NCI-H1105 (cell line): ENCODE data around the gene FAM118A.
A peak's percentile ranks its signal among the peaks of the same experiment; 100 is the strongest.
"Not testable (repeated sequence)": the region's sequence is repeated elsewhere in the genome, so short reads cannot be mapped to it uniquely, and the experiment has no call there.

Experiments
- DNase-seq: peaks from one replicate; lab custom pipeline; 2025; lab: John Stamatoyannopoulos, UW

FAM118A gene

DNA sequence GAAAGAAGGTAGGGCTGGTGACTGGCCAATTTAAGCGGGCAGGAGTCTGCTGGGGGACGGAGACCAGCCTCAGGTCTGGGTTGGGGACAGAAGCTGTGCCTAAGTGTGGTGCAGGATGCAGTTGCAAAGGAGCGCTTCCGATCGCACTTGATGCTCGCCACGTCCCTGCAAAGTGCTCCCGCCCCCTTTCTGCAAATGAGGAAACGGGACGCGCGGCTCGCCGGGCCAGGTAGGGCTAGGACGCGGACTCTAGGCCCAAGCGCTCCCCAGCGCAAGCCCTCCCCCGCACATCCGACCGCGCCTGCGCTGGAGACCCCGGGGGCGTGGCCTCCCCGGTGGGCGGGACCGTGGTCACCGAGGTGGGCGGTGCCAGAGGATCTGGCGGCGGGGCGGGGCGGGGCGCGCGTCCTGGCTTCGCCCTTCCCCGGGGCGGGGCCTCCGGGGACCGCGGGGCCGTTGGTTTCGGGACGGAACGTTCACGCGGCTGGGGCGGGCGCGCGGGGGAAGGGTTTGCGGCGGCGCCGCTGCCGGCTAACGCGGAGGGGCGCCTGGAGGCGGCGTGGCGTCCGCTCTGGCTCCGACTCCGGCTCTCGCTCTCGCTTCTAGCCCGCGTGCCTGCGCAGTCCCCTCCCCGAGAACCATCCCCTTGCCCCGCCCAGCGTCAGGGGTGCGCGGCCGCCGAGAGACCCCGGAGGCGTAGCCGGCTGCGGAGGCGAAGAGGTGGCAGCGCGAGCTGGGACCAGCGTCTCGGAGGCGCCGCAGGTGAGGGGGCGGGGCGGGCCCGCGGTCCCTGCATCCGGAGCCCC, at the start of gene FAM118A:
Gene FAM118A (plus strand): TSS at position 513 of the 806 bp plus-strand sequence. CDS start 12,446 bp downstream, outside the sequence.
- DNase-seq, result peak; percentile 82

DNA sequence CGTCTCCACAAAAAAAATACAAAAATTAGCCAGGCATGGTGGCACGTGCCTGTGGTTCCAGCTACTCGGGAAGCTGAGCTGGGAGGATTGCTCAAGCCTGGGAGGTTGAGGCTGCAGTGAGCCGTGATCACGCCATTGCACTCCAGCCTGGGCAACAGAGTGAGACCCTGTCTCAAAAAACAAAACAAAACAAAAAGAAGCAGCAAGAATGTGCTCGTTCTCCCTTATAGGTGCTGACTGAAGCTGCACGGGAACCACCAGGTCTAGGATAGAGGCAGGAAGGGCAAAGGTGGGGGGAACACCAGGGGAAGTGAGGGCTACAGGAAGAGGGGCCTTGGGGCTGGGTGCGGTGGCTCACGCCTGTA, 49.4 kb upstream of the FAM118A start:
- not testable (repeated sequence) for DNase-seq

DNA sequence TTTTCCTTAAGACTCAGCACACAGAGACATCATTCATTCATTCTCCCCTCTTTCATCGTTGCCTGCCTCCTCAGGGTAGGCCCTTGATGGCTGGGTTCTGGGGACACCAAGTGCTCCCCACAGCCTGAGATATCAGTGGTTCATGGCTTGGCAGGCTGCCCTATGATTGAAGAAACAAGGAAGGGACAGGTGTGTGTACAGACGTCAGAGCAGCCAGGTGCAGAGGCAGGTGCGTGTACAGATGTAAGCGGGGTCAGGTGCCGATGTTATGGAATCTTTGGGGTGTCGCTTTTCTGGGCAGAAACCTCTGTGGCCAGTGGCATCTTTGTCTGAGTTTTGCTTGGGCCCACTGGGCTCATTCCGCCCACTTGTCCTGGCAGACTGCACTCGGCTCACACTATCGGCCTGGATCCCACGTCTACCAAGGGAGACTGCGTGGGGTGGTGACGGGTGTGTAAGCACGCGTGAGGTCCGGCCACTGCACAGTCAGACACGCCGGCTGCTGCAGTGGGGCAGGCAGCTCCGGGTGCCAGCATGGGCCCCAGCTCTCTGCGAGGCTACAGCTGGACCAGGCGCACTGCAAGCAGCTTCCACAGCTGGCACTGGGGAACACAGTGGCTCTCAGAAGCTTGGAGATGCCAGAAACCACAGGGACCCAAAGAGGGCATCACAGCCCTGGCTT, 48.2 kb upstream of the FAM118A start:
- DNase-seq, result peak; percentile 14

DNA sequence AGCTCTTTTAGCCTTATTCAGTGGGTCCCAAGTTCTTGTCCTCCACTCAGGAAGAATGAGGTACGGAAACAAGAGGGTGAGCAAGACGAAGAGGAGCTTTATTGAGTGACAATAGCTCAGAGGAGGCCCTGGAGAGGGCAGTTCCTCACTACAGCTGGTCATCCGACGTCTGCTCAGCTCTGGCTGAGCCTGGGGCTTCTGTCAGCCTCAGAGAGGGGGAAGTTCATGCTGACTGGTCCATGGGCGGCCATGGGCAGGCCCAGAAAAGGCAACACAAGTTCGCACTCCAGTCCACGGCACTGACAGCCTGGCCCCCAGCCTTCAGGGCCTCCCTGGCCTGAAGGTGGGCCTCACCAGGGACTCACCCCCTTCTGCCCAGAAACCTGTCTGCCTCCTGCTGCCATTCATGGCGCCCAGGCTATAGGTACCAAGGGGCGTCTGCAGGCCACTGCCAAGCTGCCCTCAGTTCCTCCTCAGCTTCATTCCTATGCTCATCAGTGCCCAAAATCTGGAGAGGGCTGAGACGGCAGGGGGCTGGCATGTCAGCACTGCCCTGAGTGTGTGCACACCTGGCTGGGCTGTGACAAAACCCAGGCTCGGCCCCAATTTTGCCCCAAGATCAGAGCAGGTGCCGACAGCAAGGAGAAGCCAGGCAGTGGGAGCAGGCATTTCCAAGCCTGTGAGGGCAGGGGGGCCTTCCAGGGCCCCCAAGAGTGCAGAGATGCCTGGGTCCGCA, 47.4 kb upstream of the FAM118A start:
- DNase-seq, result no peak

DNA sequence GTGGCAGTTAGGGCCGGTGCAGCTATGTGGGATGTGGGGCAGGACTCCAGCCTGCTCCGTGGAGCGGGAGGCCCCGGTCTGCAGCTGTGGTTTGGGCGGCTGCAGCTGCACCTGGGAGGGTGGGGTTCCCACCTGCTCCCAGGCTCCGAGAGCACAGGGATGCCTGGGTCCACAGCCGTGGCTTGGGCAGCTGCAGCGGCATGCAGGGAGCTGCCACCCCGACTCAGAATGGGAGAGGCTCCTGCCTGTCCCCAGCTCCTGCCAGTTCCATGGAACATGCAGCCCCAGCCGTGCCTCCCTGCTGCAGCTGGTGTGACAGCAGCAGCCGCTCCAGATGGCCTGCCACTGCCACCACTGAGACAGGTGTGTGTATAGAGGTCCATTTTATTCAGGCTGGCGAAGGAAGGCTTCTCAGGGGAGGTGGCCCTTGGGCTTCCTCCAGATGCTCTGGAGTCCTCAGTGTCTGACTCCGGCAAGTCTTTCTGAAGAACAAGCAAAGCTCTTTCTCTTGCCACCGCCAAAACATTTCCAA, 46.7 kb upstream of the FAM118A start:
- DNase-seq, result no peak

DNA sequence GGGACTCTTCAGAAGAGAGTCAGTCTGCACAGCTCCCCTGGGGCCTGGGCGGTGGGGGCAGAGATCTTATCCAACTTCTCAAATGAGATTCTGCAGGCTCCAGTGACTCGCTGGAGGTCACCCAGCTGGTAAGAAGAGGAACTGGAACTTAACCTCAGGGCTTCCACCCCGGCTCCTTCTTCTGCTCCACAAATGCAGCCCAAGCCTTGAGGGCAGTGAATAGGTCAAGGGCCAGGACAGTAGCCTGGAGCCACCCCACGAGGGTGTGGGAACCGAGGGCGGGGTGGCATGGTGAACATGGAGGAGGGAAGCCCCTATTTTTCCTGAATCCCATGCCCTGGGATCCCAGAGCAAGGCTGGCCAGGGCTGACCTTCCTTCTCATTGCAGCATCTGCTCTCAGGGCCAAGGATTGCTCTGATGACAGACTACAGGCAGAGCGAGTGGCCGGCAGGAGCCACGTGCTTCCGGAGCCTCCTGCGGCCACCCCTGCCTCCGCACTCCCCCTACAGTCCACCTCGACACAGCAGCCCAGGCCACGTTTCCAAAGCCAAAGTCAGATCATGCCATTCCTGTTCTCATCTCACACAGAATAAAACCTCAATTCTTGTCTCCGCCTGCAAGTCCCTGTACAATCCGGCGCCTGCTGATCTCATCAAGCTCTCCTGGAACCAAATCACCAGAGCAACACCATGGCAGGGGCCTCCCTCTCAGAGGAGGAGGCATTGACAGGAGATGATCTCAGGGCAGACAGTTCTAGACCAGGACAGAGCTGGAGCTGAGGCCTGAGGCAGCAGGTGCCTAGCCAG, 46.1 kb upstream of the FAM118A start:
- DNase-seq, result no peak

DNA sequence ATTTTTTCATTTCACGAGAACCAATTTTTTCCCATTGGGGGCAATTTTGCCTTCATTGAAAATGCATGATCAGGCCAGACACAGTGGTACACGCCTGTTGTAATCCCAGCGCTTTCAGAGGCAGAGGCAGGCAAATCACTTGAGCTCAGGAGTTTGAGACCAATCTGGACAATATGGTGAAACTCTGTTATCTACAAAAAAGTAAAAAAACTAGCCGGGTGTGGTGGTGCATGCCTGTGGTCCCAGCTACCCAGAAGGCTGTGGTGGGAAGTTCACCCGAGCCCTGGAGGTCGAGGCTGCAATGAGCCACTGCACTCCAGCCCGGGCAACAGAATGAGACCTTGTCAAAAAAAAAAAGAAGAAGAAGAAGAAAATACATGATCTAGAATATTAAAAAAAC, 44.2 kb upstream of the FAM118A start:
- DNase-seq, result no peak

DNA sequence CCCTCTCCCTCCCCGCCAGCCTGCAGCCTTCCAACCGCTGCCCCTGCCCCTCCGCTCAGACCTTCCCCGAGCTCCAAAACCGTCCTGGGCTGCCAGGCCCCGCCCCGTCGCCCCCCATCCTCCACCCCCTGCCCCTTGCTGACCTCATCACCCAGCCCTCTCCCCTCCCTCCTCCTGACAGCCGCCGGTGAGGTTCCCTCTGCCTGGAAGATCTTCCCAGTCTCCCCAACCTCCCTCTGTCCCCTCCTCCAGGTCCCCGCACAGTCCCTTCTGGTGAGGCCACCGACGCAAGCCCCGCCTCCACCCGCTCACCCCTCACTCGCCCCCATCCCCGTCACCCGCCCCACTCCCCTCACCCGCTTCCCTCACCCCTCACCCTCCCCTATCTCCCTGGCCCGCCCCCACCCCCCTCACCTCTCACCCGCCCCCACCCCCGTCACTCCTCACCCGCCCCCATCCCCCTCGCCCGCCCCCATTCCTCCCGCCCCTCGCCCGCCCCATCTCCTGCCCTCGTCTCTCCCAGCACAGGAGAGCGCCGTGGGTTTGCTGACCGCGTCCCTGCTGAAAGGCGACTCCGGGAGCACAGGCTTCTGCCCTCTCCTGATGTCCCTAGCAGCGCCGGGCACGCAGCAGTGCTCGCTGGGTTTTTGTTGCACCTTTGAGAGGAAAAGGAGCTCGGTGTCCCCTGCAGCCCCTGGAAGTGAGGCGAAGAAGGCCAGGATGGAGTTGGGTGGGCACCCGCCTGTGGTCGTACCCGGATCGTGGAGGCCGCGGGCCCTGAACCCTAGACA, 41.4 kb upstream of the FAM118A start:
- no peak for DNase-seq

DNA sequence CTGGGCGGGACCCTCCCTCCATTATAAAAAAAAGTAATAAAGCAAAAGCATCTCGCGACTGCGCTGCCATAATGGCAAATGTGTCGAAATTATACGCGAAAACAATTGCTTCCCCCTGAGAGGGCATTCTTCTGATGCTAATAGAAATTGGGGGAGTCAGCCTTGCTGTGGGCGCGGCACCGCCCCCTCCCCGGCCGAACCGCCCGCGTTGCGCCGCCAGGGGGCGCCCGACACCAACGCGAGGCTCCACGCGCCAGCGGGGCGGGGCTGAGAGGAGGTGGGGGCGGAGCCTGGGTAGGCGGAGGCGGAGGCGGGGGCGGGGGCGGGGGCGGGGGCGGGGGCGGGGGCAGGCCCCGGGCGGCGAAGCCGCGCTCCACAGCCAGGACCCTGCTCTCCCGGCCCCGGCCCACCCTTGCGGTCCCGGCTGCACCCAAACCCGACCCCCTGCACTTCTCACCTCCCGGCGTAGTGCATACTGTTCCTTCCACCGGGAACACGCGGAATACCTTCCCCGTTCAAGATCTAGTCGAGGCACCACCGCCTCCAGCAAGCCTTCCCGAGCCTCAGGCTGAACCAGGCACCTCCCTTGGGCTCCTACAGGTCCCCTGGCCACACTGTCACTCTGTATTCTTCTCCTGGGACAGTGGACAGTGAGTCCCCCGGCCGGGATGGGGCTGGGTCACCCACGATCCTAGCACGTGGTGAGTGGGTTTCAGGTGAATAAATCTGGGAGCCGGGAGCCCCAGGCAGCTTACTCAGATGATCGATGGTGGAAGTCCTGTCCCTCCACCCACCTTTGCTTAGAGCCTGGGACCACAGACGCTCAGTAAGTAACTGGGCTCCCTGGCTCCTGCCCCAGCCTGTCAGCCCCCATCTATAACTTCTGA, 40.5 kb upstream of the FAM118A start:
- DNase-seq, result peak; percentile 52

DNA sequence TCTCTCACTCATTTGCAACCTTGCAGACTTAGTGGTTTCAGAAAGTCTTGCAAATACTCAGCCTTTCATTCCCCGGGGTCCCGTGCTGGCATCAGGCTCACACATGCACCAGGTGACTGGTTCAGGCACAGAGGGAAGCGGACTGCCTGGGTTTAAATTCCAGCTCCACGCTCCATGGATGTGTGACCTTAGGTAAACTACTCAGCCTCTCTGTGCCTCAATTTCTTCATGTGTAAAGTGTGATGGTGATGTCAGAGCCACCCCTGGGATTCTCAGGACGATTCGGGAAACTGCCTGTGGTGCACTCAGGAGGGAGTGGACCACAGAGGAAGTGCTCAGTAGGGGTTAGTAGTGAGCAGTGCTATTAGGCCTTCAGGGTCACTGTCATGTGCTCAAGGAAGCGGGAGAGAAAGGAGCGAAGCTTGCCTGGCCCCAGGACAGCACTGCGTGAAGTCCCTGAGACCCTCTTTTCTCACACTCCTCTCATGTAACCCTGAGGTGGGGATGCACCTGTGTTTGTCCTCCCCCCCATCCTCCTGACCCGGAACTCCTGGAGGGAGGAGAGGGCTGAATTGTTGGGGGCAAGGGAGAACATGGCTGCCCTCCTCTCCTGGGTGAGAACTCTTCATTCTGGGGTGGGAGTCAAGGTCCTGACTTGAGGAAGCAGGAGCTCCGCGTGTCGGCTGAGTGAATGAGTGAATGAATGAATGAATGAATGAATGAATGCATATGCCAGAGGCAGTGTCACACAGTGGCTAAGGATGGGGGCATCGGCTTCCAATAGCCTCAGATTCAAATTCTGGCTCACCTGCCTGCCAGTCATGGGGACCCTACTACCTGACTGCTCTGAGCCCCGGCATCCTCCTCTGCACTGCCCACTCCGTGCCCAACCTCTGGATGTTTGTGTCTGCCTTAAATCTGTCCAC, 39.4 kb upstream of the FAM118A start:
- no peak for DNase-seq

DNA sequence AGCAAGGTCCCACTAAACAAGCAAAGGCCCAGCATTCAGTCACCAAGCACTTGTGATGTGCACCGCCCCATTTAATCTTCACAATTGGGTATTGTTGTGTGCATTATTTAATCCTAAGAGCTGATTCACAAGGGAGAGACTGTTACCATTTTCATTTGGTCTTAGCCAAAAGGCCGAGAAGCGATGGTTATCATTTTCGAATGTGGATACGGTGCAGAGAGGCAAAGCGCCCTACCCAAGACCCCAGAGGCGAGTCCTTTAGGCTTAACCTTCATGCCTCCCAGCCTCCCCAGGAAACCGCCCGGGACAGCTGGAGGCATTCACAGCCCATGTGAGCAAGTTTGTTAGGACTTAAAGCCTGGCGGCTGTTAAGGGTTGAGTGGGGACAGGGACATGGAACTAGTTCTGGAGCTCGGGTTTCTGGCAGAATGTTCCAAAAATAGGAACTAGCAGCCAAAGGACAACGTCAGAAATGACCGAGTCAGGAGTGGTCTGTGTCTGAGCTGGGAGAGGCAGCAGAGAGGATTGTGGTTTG, 38.0 kb upstream of the FAM118A start:
- no peak for DNase-seq

DNA sequence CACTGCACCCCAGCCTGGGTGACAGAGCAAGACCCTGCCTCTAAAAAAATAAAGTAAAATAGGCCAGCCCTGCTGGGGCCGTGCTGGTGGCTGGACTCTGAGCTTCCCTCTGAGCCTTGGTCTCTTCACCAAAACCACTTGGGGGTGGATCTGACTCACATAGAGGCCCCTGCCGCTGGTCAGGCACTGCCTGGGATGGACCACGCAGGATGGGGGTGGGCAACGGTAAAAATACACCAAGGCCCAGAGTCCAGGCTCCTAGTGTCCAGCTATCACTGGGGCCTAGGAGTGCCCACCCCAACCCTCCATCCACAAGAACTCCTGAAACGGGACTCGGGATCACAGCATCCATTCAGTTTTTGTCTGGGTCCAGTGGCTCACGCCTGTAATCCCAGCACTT, 37.2 kb upstream of the FAM118A start:
- DNase-seq, result no peak

DNA sequence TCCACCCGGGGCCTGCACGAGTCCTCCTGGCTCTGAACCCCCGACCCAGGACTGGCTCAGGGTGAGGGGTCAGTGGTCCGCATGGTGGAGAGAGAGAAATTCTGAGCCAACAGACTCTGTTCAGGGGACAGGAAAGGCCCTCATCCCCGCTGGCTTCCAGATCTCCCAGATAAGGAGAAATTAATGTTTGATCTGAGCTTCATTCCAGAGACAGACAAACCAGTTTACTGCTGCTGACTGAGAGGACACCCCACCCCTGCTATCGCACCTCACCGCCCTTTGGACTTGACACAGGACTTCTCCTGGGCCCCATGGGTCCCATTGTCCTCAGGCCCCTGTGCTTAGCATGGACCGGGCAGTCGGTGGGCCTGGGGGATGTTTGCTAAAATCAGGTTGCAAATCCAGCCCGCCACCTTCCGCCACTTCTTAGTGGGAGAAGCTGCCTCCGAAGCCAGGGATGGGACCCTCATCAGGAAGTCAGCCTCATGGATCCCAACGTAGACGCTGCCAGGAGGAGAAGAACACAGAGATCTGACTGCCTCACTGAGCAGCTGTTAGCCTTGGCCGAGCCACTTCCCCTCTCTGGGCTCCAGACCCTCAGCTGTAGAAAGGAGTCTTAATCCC, 36.2 kb upstream of the FAM118A start:
- no peak for DNase-seq

DNA sequence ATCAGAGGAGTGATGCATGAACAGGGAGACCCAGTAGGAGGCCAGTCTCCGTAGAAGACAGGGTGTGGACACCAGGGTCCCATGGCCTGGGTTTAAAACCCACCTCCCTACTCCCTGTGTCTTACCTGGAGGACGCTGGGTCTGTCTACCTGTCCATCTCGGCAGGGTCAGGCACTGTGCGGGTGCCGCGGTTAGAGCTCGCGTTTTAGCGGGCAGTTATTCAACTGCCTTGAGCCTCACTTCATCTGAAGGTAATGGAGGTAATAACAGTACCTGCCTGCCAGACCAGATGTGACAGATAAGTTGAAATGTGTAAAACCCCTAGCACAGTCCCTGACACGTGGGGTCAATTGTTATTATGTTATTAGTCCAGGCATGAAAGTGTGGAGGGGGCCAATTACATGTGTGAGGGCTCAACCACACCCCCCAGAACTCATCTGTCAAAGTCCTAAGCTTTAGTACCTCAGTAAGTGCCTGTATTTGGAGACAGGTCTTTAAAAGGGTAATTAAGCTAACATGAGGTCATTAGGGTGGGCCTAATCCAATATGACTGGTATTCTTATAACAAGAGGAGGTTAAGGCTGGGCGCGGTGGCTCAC, 33.1 kb upstream of the FAM118A start:
- DNase-seq, result no peak

DNA sequence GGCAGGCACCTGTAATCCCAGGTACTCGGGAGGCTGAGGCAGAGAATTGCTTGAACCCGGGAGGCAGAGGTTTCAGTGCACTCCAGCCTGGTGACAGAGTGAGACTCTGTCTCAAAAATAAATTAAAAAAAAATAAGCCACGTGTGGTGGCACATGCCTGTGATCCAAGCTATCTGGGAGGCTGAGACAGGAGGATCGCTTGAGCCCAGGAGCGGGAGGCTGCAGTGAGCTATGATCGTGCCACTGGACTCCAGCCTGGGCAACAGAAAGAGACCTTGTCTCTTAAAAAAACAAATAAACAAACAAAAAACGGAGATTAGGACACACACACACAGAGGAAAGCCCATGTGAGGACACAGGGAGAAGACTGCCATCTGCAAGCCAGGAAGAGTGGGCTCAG, 32.0 kb upstream of the FAM118A start:
- DNase-seq, result not testable (repeated sequence)

DNA sequence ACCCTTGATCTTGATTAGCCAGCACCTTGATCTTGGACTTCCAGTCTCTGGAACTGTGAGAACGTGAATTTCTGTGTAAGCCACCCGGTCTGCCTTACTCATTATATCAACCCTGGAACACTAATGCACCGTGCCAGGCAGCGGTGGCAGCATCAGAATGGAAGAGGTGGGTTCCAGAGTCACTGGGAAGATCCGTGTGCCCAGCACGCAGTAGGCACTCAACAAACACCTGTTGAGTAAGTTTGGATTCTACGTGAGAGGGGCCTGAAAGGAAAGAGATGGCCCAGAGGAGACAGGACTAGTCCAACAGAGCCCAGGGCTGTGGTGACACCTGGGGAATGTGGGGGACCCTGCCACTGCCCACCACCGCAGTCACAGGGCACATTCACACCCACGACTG, 31.6 kb upstream of the FAM118A start:
- DNase-seq, result no peak

DNA sequence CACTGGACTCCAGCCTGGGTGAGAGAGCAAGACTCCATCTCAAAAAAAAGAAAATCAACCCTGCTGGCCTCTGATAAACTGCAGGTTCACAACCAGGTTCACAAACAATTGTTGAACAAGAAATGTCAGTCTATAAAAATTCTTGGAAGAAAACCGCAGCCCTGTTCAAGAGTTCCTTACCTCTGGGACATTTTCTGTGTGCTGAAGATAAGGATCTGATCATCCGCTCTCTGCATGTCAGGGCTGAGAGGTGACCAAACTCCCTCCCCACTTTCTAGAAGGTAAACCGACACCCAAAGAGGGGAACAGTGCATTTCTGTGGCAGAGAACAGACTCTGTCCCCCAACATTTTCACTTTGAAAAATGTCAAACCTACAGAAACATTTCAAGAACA, 29.1 kb upstream of the FAM118A start:
- DNase-seq, result no peak

DNA sequence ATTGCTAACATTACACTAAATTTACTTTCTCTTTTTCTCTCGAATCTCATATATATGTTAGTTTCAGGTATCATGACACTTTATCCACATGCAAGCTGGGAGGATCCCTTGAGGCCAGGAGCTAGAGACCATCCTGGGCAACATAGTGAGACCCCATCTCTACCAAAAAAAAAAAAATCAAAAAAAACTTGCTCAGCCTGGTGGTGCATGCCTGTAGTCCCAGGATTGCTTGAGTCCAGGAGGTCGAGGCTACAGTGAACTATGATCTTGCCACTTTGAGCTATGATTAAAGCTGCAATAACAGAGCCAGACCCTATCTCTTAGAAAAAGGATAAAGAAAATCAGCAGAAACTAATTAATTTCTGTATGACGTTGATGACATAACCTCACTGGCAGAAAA, 28.7 kb upstream of the FAM118A start:
- no peak for DNase-seq
